ENCODE results near the gene CCDC184.
A peak's percentile ranks its signal among the peaks of the same experiment; 100 is the strongest.
"Not testable (repeated sequence)": the region's sequence is repeated elsewhere in the genome, so short reads cannot be mapped to it uniquely, and the experiment has no call there.

The CCDC184 gene

DNA sequence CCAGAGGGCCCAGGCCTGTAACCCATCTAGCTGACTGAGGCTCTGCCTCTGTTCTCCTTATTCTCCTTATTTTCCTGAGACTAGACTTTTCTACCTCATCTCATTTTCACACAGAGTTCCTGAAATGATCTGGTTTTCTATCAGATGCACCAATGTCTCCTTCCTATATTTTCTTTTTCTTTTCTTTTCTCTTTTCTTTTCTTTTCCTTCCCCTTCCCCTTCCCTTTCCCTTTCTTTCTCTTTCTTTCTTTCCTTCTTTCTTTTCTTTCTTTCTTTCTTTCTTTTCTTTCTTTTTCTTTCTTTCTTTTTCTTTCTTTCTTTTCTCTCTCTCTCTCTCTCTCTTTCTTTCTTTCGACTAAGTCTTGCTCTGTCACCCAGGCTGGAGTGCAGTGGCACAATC is 3.0 kb upstream of the CCDC184 start:
- no peak for DNase-seq

DNA sequence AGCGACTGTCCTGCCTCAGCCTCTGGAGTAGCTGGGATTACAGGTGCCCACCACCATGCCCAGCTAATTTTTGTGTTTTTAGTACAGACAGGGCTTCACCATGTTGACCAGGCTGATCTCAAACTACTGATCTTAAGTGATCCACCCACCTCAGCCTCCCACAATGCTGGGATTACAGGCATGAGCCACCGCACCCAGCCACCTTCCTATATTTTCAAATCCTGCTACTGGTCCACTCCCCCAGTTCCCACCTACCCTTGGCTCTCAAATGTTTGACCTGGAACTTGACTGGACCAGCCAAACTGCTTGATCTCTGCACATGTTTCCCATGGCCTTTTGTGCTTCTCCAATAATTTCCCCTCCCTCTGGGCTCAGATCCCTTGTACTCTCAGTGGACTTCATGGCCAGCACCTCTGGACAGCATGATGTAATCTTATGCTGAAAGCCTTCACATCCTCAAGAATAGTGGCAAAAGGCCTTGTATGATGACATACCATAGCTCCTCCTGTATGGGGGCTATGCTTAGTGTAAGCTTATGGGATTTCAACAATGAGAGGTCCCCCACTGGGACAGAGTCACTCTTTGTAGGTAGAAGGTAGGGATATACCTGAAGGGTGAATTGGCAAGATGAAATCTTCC is 2.5 kb upstream of the CCDC184 start:
- no peak for DNase-seq

DNA sequence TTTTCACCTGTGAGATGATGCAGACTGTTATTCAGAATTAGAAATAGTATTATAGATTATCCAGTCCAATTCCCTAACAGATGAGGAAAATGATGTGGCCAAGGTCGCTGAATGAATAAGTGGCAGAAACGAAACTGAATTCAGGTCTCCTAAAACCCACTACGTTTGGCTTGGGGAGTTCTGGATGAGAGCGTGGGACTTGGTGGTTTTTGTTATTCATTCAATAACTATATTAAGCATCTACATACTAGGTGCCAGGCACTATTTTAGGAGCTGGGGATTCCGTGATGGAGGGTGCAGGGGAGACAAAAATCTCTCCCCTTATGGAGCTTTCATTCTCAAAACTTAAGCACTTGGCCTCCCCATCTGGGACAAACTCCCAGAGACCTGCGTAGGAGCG is 813 bp upstream of the CCDC184 start:
- no peak for DNase-seq

DNA sequence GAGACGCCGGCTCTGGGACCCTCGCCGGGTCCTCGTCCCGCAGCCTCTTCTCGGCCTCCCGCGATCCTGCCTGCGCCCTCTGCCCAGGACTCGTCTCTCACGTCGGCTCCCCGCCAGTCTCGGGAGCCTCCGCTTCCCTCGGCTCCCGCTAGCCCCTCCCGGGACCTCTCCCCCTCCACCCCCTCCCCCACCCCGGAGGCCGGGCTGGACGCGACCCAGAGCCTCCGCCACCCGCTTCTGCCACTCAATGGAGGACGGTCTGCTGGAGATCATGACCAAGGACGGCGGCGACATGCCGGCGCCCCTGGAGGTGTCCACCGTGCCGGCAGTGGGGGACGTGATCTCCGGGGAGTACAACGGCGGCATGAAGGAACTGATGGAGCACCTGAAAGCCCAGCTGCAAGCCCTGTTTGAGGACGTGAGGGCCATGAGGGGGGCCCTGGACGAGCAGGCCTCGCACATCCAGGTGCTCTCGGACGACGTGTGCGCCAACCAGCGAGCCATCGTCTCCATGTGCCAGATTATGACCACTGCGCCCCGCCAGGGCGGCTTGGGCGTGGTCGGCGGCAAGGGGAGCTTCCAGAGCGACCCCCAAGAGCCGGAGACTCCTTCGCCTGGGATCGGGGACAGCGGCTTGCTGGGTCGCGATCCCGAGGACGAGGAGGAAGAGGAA is 568 bp downstream of the CCDC184 start:
- no peak for DNase-seq

DNA sequence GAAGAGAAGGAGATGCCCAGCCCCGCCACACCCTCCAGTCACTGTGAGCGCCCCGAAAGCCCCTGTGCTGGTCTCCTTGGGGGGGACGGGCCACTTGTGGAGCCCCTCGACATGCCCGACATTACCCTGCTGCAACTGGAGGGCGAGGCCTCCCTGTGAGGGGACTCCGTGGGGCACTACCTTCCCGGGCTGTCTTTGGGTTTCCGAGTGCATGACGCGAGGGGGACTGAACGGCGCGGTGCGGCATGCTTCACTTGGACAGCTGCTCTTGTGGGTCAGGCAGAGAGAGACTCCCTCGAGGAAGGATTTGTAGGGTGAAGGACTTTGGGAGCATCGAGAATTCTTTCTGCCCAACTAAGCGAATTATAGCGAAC is 1.1 kb downstream of the CCDC184 start:
- no peak for DNase-seq

DNA sequence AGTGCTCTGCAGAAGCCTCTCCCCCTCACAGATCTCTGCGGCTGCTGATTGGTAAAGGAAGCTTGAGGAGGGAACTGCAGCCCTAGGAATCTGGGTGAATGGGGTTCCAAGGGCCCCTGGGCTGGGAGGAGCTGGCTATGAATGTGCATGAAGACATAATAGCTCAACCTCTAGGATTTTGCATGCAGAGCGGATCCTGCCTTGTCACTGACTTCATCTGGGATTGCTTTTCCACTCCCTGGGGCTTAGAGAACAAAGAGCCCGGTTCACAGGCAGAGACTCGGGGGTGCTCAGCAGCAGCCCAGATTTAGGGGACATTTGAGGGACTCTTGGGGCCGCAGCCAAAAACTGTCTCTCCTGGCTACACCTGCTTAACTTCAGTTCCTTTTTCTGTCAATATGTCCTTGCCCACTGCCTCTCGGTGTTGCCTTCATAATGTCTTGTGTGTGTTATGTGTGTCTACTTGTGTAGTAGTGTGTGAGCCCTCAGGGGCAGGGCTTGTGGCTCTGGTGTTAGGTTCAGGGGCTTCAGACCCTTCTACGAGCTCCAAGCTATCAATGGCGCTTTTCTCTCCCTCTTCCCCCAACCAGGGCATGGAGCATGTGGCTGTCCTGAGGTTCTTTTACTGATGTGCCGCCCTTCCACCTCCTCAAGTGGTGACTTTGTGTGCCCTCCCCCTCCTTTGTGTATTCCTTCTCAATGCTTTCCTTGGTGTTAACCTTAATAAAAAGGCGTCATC is 1.9 kb downstream of the CCDC184 start:
- DNase-seq: no peak

DNA sequence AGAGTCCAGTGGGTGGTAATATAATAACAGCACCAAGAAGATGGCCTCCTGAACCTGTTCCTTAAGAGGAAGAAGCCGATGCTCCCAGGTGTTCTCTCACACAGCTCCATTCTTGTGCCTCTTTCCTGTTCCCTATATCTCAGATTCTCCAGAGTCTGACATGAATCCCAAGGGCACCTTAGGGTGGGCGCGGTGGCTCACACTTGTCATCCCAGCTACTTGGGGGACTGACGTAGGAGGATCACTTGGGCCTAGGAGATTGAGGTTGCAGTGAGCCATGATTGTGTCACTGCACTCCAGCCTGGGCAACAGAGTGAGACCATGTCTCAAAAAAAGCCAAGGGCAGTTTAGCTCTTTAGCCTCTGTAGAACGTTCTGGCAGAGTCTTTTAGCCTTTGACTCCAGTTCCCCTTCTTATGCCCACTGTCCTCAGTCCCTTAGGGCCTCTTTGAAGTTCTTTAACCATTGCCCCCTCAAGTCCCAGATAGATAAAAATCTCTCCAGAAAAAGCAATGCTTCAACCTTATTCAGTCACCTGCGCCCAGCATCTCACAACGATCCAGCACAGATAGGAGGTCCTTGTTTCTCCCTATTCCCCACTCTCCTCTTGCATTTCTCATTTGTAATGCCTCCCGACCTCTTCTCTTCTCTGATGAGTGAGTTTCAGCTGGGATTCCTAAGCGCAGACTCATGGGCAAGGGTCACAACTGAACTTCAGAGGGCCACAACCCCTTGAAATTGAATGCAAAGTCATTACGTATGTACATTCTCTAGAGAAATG is 4.7 kb downstream of the CCDC184 start:
- no peak for DNase-seq

DNA sequence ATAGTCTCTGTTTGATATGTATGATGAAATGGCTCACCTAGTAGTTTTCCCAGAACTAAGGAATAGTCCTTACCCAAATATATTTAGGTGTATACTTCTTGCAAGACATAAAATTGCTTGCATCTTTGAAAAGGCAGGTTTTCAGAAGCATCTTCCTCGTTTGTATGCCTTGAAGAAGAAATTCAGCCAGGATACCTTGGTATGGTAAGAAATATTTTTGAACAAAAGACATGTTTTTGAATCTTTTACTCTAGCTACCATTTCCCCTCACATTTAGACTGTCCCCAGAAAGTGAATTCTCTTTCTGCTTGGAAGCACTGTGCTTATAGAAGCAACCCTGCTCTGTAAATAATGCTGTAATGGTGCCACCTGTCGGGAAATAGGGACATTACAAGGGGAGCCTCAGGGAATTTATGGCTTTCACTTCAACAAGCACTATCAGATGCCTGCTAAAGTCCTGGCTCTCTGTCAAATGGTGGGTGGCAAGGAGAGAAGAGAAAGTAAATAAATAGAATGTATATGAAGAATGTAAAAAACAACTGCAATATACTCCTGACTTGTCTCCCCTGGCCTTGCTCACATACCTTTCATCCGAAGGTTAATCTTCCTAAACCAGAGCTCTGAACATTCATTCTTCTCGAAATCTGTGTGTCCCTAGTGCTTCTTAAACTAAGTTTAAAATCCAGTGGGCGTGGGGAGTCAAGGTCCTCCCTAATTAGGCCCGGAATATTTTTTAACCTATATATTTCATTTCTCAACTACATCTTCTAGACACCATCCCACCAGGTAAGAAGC is 6.1 kb downstream of the CCDC184 start:
- DNase-seq: peak; percentile 68

DNA sequence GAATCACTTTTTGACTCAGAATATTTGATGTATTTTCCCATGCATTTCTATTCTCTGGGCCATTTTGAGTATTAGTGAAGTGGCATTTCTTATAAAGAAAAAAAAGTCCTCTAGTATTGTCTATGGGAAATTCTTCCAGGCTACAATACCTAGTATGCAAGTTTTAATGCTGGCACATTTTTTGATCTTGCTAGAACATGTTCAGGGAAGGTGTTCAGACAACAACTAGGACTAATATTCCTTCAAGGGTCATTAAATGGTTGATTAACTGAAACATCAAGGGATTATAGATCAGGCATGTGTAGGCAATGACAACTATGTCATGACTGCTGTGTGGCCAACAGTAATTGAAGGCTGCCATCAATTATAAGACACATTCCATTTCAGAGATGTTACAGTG is 7.7 kb downstream of the CCDC184 start:
- DNase-seq: no peak

DNA sequence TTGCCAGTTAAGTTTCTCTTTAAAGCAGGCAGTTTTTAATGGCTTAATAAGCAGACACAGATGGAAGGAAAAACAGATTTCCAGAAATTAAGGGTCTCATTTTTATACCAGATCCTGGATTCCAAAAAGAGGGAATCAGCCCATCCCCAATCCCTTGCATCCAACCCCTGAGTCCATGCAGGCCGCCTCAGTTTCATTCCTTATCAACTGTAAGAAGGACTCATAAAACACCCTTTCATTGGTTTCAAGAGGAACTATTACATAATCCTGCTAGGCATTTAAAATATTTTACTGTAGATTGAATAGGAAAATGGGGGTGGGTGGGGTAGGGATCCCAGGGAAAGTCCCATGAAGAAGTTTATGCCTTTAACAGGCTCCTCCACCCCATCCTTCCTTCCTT is 9.4 kb downstream of the CCDC184 start:
- no peak for DNase-seq

DNA sequence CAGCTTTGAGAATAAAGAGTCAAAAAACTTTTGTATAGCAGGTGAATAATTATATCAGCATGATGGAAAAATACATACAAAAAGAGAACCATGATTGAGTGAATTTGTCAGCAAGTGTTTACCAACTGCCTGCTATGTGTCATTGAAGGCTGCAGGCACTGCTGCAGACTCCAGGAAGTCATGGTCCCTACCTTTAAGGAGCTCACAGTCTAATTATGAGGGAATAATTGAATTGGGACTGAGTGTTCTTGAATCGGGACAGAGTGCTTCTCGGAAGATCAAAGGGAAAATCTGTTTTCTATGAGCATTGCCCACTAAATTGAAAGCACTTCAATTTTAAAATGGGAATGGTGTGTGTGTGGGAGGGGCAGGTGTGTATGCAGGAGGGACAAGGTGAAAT is 10.2 kb downstream of the CCDC184 start:
- no peak for DNase-seq

DNA sequence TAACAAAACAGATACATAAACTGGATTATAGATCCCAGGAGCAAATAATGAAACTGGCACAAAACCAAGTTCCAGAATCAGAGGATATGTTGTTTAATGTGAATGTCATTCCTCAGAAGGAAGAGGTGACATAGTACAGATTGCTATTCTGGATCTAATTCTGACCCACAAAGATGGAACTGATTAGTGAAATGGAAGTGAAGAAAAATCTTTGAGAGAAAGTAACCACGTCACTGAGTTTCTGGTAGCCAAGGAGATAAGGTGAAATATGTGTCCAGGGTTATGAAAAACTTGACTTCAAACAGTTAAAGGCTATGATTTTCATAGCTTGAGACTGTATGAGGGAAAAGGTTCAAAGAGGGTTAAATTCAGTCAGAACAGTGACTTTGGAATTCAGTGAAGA is 11.4 kb downstream of the CCDC184 start:
- DNase-seq: no peak

DNA sequence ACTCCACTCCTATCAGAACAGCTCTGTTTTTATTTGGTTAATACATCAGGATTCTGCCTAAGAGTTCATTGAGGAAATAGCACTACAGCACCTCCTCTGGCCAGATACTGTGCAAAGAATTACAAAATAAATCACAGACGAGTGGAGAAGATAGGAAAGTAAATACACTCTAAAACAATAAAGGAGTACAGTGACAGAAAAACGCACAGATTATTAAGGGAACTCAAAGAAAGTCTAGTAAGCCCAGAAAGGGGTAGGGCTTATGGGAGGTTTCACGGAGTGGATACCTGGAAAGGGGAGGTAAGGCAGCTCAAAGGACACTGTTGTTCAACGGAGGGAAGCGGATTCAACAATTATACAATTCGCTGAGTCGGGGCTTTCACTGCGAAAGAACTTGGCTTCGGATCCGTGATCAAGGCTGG is 14.1 kb downstream of the CCDC184 start:
- no peak for DNase-seq

DNA sequence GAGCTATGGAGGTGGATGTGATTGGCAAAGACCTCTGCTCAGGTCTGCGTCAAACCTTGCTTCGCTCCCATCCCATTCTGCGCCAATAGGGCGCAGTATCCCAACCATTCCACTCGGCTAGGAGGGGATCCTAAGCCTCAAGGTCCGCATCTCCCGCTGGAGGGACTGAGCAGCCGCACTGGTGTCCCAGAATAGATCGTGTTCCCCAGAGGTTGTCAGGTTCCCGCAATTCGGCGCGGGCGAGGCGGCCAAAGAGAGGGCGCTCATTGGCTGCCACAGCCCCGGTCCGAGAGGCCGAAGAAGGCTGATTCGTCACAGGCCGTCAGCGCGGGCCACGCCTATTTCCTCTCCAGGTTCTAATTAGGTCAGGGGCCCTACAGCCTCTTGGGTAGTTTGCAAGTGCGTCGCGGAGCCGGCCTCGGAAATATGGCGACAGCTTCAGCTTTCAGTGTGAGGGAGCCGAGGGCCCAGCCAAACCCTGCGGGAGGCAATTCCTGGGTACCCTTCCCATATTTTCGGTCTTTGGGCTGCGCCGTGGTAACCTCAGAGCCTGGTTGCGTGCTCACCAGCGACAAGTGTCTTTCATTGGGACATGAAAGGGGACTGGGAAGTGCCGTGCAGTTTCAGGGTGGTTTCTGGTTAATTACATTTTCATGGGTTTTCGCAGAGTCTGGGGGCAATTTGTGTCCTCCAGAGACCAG is 14.7 kb downstream of the CCDC184 start:
- peak; percentile 61 for DNase-seq

DNA sequence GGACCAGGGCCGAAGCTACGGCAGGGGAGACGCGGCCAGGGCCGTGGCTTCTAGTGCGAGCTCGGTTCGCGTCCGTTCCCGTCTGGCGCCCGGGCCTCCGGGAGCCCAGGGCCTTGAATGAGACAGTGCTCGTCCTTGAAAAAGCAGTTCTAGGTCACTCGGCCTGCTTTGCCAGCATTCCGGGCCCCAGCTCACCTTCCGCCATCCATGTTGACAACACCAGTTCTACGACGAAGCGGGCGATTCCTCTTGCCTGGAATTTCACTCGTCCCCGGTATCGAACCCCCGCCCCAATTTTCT is 15.2 kb downstream of the CCDC184 start:
- no peak for DNase-seq

DNA sequence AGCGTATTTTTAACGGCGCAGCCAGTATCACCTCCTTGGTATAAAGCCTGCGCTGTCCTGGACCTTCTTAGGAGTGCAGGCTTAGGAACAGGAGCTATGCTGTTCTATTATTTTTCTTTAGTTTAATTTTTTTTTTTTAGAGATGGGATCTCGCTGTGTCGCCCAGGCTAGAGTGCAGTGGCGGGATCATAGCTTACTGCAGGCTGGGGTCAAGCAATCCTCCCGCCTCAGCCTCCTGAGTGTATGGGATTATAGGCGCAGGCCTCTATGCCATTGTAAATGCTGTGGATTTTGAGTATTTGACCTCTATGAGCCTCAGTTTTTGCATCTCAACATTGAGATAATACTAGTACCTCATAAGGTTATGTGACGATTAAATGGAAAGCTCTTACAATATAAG is 15.5 kb downstream of the CCDC184 start:
- DNase-seq: no peak

DNA sequence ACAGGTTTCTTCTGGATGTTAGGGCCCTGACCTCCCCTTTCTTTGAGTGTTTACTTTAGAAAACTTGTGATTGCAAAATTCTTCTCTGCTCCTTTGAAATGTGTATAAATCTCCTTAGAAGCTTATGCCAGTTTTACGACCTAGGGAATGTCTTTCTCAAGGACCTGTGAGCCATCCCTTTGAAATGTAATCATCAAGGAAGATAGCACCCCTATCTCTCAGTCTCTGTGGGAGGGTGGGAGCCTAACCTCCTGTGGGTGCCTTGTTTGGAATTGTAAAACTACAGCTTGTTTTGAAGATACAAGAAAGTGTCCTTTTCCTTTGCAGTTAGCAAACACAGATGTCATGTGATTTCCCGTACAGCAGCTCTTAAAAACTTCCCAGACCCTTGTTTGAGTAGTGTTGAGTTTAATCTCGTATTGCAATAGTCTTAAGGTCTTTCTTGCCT is 16.4 kb downstream of the CCDC184 start:
- DNase-seq: no peak

DNA sequence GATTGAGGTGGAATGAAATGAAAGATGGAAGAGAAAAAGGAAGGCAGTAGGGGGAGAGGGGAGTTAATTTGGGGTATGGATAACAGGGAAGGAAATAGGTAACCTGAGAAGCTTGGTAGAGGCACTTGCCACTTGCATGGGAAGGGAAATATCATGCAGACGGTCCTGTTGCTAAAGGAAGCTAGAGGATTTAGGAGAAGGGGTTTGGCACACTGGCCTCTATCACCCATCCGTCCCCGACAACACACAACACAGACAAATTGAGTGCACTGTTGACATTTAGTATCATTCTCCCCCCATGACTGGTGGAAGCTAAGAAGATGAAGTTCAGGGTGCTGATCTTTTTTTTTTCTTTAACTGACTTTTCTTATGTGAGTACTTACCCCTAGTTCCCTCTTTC is 17.6 kb downstream of the CCDC184 start:
- DNase-seq: no peak

DNA sequence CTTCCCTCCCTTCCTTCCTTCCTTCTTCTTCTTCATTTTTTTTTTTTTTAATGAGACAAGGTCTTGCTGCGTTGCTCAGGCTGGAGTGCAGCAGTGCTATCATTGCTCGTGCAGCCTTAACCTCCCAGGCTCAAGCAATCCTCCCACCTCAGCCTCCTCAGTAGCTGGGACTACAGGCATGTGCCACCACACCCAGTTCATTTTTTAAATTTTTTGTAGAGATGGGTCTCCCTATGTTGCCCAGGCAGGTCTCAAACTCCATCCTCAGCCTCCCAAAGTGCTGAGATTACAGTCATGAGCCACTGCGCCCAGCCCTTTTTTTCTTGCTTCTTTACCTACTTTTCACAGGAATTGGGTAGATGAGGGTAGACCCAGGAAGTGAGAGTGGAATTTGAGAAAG is 18.1 kb downstream of the CCDC184 start:
- no peak for DNase-seq

DNA sequence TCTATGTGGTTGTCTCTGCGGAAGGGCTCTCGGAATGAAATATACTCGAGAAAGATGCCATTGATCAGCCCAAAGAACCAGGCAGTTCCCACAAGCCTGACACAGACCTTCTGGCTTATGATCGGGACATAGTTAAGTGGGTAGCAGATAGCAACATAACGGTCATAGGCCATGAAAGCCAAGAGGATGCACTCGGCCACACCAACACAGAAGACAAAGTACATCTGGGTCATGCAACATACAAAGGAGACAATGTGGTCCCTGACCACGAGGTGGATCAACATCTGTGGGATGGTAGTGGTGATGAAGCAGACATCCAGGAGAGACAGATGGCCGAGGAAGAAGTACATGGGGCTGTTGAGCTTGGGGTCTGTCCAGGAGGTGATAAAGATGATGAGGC is 19.3 kb downstream of the CCDC184 start:
- no peak for DNase-seq

DNA sequence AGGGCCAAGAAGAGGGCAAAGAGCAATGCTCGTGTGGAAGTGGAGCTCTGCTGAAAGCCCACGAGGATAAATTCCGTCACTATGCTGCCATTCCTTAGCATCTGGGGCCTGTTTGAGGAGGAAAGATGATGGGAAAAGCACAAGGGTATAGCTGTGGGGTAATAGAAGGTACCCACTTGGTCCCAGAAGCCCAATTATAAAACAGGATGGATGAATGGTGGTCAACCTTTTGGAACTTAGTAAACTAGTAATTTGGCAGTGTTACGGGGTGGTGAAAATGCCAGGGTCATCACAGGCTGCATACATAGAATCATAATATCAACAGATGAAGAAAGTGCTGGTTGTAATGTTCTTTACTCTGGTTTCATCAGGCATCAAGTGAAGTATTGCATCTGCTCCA is 19.7 kb downstream of the CCDC184 start, which contains the start of gene OR10AD1:
TSS of gene OR10AD1 (minus strand) at position 101 of the 400 bp plus-strand sequence. CDS start at position 101, 0 bp downstream.
- no peak for DNase-seq

DNA sequence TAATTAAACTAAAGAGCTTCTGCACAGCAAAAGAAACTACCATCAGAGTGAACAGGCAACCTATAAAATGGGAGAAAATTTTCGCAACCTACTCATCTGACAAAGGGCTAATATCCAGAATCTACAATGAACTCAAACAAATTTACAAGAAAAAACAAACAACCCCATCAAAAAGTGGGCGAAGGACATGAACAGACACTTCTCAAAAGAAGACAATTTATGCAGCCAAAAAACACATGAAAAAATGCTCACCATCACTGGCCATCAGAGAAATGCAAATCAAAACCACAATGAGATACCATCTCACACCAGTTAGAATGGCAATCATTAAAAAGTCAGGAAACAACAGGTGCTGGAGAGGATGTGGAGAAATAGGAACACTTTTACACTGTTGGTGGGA is 26.1 kb downstream of the CCDC184 start:
- not testable (repeated sequence) for DNase-seq

Measured in T1000 (cell line).